K562 (cell line): ENCODE results near the gene CDC123. TPM values are rescaled to one million over a fixed set of nuclear protein-coding genes. Genes with fewer than 3 reads are reported as not detected.

Experiments
- CHCHD3 ChIP-seq: fragments of 250-450 bp; sonication (Bioruptor Pico); IDR thresholded peaks from 2 replicates; pipeline ENCODE4 v2.1.2; 2022; ENCODE audit warnings: mild to moderate bottlenecking
- ETS2 ChIP-seq: IDR thresholded peaks from 2 replicates; pipeline ENCODE4 v1.6.1; 2016; ENCODE audit warnings: borderline replicate concordance, missing genetic modification characterization, mild to moderate bottlenecking, moderate library complexity, missing compliant biosample characterization; ENCODE audit not compliant: poor library complexity, severe bottlenecking
- GABPB1 ChIP-seq: sonication (generic); formaldehyde crosslinking; IDR thresholded peaks from 2 replicates; pipeline ENCODE4 v1.8.0; 2022; ENCODE audit warnings: mild to moderate bottlenecking, missing genetic modification reagents
- POLR2H ChIP-seq: IDR thresholded peaks from 2 replicates; pipeline ENCODE4 v1.6.1; 2016; ENCODE audit warnings: missing genetic modification characterization, low read depth, mild to moderate bottlenecking, control low read depth, missing compliant biosample characterization, moderate library complexity
- SNIP1 ChIP-seq: fragments of 450-650 bp; IDR thresholded peaks from 2 replicates; pipeline ENCODE4 v1.7.1; 2017; ENCODE audit warnings: low read depth, mild to moderate bottlenecking
- ZEB2 ChIP-seq: fragments of 450-650 bp; IDR thresholded peaks from 2 replicates; pipeline ENCODE4 v1.6.1; 2016
- polyA plus RNA-seq, 8 experiments: library from polyadenylated mRNA; depleted of rRNA in 4 of 8; stranded (reverse) in 5 of 8; unstranded in 3 of 8; fragments of >200 nt; fragmentation: Nextera tagmentation in 2 of 8; fragmentation: Illumina TruSeq in 1 of 8; extraction: Ambion mirVana in 2 of 8; extraction: Trizol in 1 of 8; gene quantifications; 2 replicates each; pipeline versions ENCODE4 v1.2.1 to v1.2.3, GENCODE V29; 2011 to 2014; ENCODE audit warnings: inconsistent platforms in 1 of 8, missing spikeins in 1 of 8
- total RNA-seq, 7 experiments: library from RNA; depleted of rRNA in 6 of 7; stranded (reverse); fragments of >200 nt in 6 of 7; fragmentation: Illumina TruSeq in 2 of 7; extraction: Trizol in 2 of 7; gene quantifications; 2 replicates each; pipeline versions ENCODE4 v1.2.1 to v1.2.3, GENCODE V29; 2011 to 2021; ENCODE audit warnings: low replicate concordance in 1 of 7
- TF ChIP-seq, protein P1 (sequence below): fragments of 200-800 bp; sonication (Bioruptor generic); IDR thresholded peaks from 2 replicates; pipeline ENCODE4 v1.6.1; 2016; ENCODE audit warnings: missing genetic modification characterization, missing compliant biosample characterization
- TF ChIP-seq, protein P2 (sequence below): fragments of 450-650 bp; formaldehyde crosslinking; IDR thresholded peaks from 2 replicates; pipeline ENCODE4 v1.4.0; 2020; ENCODE audit warnings: mild to moderate bottlenecking
- TF ChIP-seq, protein P3 (sequence below), 2 experiments: fragments of 450-650 bp; formaldehyde crosslinking in 1 of 2; IDR thresholded peaks; 2 replicates each; pipeline versions ENCODE4 v1.4.0 to v1.6.1; 2014 to 2020; ENCODE audit warnings: mild to moderate bottlenecking in 2 of 2, borderline replicate concordance in 1 of 2, low read depth in 1 of 2

The CDC123 gene
- total and polyA plus RNA-seq, 9 of the 15 experiments (the other 6 are each of a cell fraction or from before 2014, with no cell fraction given) = 137 to 288 (median 175) TPM

DNA sequence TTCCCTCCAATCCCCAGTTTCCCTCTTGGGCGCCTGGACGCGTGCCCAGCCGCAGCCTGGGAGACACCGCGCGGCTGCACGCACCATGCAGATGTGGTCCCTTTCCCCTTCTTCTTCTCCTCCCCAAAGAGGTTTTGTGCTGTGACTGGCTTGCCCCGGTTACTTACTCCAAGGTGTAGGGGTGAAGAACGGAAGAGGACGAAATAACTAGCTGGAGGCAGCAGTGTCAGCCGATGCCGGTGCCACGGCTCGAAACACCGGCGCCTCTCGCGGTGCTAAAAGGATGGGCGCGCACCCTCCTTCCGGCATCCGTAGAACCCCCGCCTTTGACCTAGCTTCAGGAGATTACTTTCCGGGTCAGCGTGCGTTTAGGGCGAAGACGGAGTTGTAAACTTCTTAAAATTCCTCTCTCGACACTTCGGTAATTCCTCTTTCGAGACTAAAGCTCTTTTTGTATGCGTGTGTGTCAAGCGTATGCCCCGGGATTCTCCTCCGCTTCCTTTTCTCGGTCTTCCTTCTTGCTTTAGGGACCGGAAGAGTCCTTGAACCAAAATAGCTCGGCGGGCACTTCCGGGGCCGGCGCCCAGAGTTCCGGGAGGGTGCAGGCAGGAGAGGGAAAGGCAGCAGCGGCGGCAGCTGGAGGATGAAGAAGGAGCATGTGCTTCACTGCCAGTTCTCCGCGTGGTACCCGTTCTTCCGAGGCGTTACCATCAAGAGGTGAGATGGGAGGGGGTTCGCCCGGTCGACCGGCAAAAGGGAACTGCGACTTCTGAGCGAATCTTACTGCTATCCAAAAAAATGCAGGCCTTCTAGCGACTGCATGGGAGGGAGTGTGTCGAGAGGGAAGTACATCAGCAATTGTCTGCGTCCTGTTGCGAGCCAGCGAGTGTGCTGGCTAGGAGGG, at the start of gene CDC123, which contains the start of gene NUDT5 (continued):
- TF ChIP-seq, protein P1, sequence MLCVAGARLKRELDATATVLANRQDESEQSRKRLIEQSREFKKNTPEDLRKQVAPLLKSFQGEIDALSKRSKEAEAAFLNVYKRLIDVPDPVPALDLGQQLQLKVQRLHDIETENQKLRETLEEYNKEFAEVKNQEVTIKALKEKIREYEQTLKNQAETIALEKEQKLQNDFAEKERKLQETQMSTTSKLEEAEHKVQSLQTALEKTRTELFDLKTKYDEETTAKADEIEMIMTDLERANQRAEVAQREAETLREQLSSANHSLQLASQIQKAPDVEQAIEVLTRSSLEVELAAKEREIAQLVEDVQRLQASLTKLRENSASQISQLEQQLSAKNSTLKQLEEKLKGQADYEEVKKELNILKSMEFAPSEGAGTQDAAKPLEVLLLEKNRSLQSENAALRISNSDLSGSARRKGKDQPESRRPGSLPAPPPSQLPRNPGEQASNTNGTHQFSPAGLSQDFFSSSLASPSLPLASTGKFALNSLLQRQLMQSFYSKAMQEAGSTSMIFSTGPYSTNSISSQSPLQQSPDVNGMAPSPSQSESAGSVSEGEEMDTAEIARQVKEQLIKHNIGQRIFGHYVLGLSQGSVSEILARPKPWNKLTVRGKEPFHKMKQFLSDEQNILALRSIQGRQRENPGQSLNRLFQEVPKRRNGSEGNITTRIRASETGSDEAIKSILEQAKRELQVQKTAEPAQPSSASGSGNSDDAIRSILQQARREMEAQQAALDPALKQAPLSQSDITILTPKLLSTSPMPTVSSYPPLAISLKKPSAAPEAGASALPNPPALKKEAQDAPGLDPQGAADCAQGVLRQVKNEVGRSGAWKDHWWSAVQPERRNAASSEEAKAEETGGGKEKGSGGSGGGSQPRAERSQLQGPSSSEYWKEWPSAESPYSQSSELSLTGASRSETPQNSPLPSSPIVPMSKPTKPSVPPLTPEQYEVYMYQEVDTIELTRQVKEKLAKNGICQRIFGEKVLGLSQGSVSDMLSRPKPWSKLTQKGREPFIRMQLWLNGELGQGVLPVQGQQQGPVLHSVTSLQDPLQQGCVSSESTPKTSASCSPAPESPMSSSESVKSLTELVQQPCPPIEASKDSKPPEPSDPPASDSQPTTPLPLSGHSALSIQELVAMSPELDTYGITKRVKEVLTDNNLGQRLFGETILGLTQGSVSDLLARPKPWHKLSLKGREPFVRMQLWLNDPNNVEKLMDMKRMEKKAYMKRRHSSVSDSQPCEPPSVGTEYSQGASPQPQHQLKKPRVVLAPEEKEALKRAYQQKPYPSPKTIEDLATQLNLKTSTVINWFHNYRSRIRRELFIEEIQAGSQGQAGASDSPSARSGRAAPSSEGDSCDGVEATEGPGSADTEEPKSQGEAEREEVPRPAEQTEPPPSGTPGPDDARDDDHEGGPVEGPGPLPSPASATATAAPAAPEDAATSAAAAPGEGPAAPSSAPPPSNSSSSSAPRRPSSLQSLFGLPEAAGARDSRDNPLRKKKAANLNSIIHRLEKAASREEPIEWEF = no peak
- TF ChIP-seq SNIP1 (no peak), ZEB2 (peak; percentile 96), GABPB1 (CRISPR knock-in tag) (peak; percentile 97), ETS2 (tag) (no peak), CHCHD3 (CRISPR knock-in tag) (no peak), POLR2H (tag) (peak; percentile 29; the same call in 1 of the 2 replicates)
- TF ChIP-seq, protein P2, sequence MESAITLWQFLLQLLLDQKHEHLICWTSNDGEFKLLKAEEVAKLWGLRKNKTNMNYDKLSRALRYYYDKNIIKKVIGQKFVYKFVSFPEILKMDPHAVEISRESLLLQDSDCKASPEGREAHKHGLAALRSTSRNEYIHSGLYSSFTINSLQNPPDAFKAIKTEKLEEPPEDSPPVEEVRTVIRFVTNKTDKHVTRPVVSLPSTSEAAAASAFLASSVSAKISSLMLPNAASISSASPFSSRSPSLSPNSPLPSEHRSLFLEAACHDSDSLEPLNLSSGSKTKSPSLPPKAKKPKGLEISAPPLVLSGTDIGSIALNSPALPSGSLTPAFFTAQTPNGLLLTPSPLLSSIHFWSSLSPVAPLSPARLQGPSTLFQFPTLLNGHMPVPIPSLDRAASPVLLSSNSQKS (CRISPR knock-in tag) = no peak
- TF ChIP-seq, protein P3, sequence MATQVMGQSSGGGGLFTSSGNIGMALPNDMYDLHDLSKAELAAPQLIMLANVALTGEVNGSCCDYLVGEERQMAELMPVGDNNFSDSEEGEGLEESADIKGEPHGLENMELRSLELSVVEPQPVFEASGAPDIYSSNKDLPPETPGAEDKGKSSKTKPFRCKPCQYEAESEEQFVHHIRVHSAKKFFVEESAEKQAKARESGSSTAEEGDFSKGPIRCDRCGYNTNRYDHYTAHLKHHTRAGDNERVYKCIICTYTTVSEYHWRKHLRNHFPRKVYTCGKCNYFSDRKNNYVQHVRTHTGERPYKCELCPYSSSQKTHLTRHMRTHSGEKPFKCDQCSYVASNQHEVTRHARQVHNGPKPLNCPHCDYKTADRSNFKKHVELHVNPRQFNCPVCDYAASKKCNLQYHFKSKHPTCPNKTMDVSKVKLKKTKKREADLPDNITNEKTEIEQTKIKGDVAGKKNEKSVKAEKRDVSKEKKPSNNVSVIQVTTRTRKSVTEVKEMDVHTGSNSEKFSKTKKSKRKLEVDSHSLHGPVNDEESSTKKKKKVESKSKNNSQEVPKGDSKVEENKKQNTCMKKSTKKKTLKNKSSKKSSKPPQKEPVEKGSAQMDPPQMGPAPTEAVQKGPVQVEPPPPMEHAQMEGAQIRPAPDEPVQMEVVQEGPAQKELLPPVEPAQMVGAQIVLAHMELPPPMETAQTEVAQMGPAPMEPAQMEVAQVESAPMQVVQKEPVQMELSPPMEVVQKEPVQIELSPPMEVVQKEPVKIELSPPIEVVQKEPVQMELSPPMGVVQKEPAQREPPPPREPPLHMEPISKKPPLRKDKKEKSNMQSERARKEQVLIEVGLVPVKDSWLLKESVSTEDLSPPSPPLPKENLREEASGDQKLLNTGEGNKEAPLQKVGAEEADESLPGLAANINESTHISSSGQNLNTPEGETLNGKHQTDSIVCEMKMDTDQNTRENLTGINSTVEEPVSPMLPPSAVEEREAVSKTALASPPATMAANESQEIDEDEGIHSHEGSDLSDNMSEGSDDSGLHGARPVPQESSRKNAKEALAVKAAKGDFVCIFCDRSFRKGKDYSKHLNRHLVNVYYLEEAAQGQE (IDR thresholded peaks at IDR 0.05; ENCODE audit: borderline replicate concordance) = 0 out of 2 replicates have a peak, but pooled peaks have one; percentile 18
- TF ChIP-seq, protein P3 (CRISPR knock-in tag; IDR thresholded peaks at IDR 0.05; ENCODE audit: low read depth) = no peak
